AG09309 (cell line): Measurements from ENCODE around the gene RXRB.
"Not testable (repeated sequence)": the region's sequence is repeated elsewhere in the genome, so short reads cannot be mapped to it uniquely, and the experiment has no call there.

Experiments
- DNase-seq: peaks from one replicate; pipeline ENCODE4 v3.0.0-alpha.2; 2010; ENCODE audit warnings: low read depth
- H3K4me3 ChIP-seq: 2 replicates; pipeline ENCODE4 v1.5.1; 2011; ENCODE audit warnings: mild to moderate bottlenecking, low read depth, low read length, moderate library complexity; ENCODE audit not compliant: control insufficient read depth
- CTCF ChIP-seq: IDR thresholded peaks from 2 replicates; pipeline ENCODE4 v1.5.1; 2011; ENCODE audit warnings: mild to moderate bottlenecking, low read depth, low read length, inconsistent platforms; ENCODE audit not compliant: insufficient read depth, control insufficient read depth; ENCODE audit errors: missing control alignments

The RXRB gene

GRCh38 chr6:33243476-33243875 lies 43.0 kb upstream of the RXRB start:
- DNase-seq: no peak
- TF ChIP-seq CTCF: no peak
- H3K4me3 ChIP-seq: no peak overlapping the region

GRCh38 chr6:33241968-33242367 lies 41.5 kb upstream of the RXRB start:
- no peak overlapping the region for H3K4me3 ChIP-seq
- DNase-seq: no peak

GRCh38 chr6:33237741-33238140 lies 37.3 kb upstream of the RXRB start:
- H3K4me3 ChIP-seq: no peak overlapping the region
- no peak for DNase-seq
- no peak for TF ChIP-seq CTCF

More at GRCh38 chr6:33241968-33242367, 41.5 kb upstream of the RXRB start:
- no peak for TF ChIP-seq CTCF

- no peak overlapping the region for H3K4me3 ChIP-seq
- no peak for DNase-seq
- TF ChIP-seq CTCF: no peak
These were observed 36.4 kb upstream of the RXRB start for GRCh38 chr6:33236852-33237251.

GRCh38 chr6:33236328-33236727 lies 35.9 kb upstream of the RXRB start:
- no peak for TF ChIP-seq CTCF
- no peak overlapping the region for H3K4me3 ChIP-seq
- no peak for DNase-seq

- no peak for TF ChIP-seq CTCF
- DNase-seq: no peak
These were observed 34.8 kb upstream of the RXRB start for GRCh38 chr6:33235221-33235634.

GRCh38 chr6:33226503-33227120 lies 26.1 kb upstream of the RXRB start:
- DNase-seq, H3K4me3 ChIP-seq: not testable (repeated sequence)

More at GRCh38 chr6:33235221-33235634, 34.8 kb upstream of the RXRB start:
- no peak overlapping the region for H3K4me3 ChIP-seq
